ENCODE results near the gene LRGUK.

- TF ChIP-seq POLR2A (IDR thresholded peaks at IDR 0.05) = no peak
- no peak for TF ChIP-seq CTCF (IDR thresholded peaks at IDR 0.05)
- no peak for TF ChIP-seq EP300 (IDR thresholded peaks at IDR 0.05; ENCODE audit: low read depth)
Observed at GRCh38 chr7:134114992-134115391, 12.1 kb upstream of the LRGUK start.

Data from transverse colon (tissue), 3 donors.